ENCODE results near the gene MRPL11. TPM values are rescaled to one million over a fixed set of nuclear protein-coding genes. Genes with fewer than 3 reads are reported as not detected.
A peak's percentile ranks its signal among the peaks of the same experiment; 100 is the strongest.
"Not testable (repeated sequence)": the region's sequence is repeated elsewhere in the genome, so short reads cannot be mapped to it uniquely, and the experiment has no call there.

MRPL11 gene
- total RNA-seq, 1 donor from 2014 or later: 53.8 TPM

GRCh38 chr11:66447012-66447411 lies 8.4 kb upstream of the MRPL11 start:
- DNase-seq: no peak
- Histone ChIP-seq H3K9me3 (replicated peaks) (peaks cover 21% of the 10 kb centered on the region), H3K36me3 (no peaks in the 10 kb centered on the region), H3K27ac (replicated peaks) (no peak overlapping the region), H3K4me1 (no peaks in the 10 kb centered on the region), H3K27me3 (ENCODE audit: low read depth) (no peaks in the 10 kb centered on the region), H3K4me3 (no peak overlapping the region)
- TF ChIP-seq CTCF (IDR thresholded peaks at IDR 0.05; ENCODE audit: borderline replicate concordance): no peak
- intact Hi-C loops (cut with micrococcal nuclease): no loop called here

- peaks cover under 1% of the 10 kb centered on the region for H3K4me1 ChIP-seq
- TF ChIP-seq CTCF (IDR thresholded peaks at IDR 0.05; ENCODE audit: borderline replicate concordance): no peak
- intact Hi-C loops (cut with micrococcal nuclease): no loop called here
- H3K36me3 ChIP-seq: no peaks in the 10 kb centered on the region
- no peak for DNase-seq
- H3K9me3 ChIP-seq (replicated peaks): peaks cover 20% of the 10 kb centered on the region
- H3K4me3 ChIP-seq: no peak overlapping the region
- no peaks in the 10 kb centered on the region for H3K27me3 ChIP-seq (ENCODE audit: low read depth)
- H3K27ac ChIP-seq (replicated peaks): no peak overlapping the region
Measured at GRCh38 chr11:66443602-66444001, 5.0 kb upstream of the MRPL11 start.

GRCh38 chr11:66440940-66441282 lies 2.3 kb upstream of the MRPL11 start:
- H3K27me3 ChIP-seq (ENCODE audit: low read depth); H3K4me3 ChIP-seq; DNase-seq; H3K27ac ChIP-seq (replicated peaks); intact Hi-C loops (cut with micrococcal nuclease): not testable (repeated sequence)
- Histone ChIP-seq H3K36me3 (peaks cover 13% of the 10 kb centered on the region), H3K9me3 (replicated peaks) (peaks cover 20% of the 10 kb centered on the region), H3K4me1 (peaks cover 15% of the 10 kb centered on the region)

- H3K27me3 ChIP-seq (ENCODE audit: low read depth); intact Hi-C loops (cut with micrococcal nuclease): not testable (repeated sequence)
Measured at GRCh38 chr11:66440101-66440939, 1.7 kb upstream of the MRPL11 start.

GRCh38 chr11:66437979-66438503 lies 607 bp downstream of the MRPL11 start:
- Histone ChIP-seq H3K4me1 (peaks cover 15% of the 10 kb centered on the region), H3K36me3 (peaks cover 35% of the 10 kb centered on the region), H3K27ac (replicated peaks) (peak overlapping the region; percentile 90), H3K4me3 (peak overlapping the region; percentile 86), H3K9me3 (replicated peaks) (peaks cover 7% of the 10 kb centered on the region), H3K27me3 (ENCODE audit: low read depth) (no peaks in the 10 kb centered on the region)
- TF ChIP-seq CTCF (IDR thresholded peaks at IDR 0.05; ENCODE audit: borderline replicate concordance): no peak
- intact Hi-C loops (cut with micrococcal nuclease): no loop called here
- DNase-seq: no peak

More at GRCh38 chr11:66440101-66440939, 1.7 kb upstream of the MRPL11 start:
- H3K9me3 ChIP-seq (replicated peaks): peaks cover 20% of the 10 kb centered on the region
- H3K4me3 ChIP-seq; H3K27ac ChIP-seq (replicated peaks); DNase-seq: not testable (repeated sequence)
- H3K36me3 ChIP-seq: peaks cover 19% of the 10 kb centered on the region
- peaks cover 15% of the 10 kb centered on the region for H3K4me1 ChIP-seq

GRCh38 chr11:66432597-66432996 lies 6.1 kb downstream of the MRPL11 start:
- H3K9me3 ChIP-seq (replicated peaks): no peaks in the 10 kb centered on the region
- H3K4me3 ChIP-seq: no peak overlapping the region
- no peaks in the 10 kb centered on the region for H3K27me3 ChIP-seq (ENCODE audit: low read depth)
- TF ChIP-seq CTCF (IDR thresholded peaks at IDR 0.05; ENCODE audit: borderline replicate concordance): no peak
- H3K4me1 ChIP-seq: peaks cover 5% of the 10 kb centered on the region
- H3K27ac ChIP-seq (replicated peaks): no peak overlapping the region
- H3K36me3 ChIP-seq: peaks cover 41% of the 10 kb centered on the region
- DNase-seq: no peak
- intact Hi-C loops (cut with micrococcal nuclease): no loop called here

- DNase-seq; H3K4me3 ChIP-seq; H3K4me1 ChIP-seq; H3K27ac ChIP-seq (replicated peaks); intact Hi-C loops (cut with micrococcal nuclease); H3K9me3 ChIP-seq (replicated peaks); H3K27me3 ChIP-seq (ENCODE audit: low read depth): not testable (repeated sequence)
- peaks cover 38% of the 10 kb centered on the region for H3K36me3 ChIP-seq
Measured at GRCh38 chr11:66431871-66432329, 6.7 kb downstream of the MRPL11 start.

- intact Hi-C loops (cut with micrococcal nuclease); H3K27ac ChIP-seq (replicated peaks); H3K9me3 ChIP-seq (replicated peaks); H3K4me1 ChIP-seq; H3K4me3 ChIP-seq; DNase-seq; H3K27me3 ChIP-seq (ENCODE audit: low read depth): not testable (repeated sequence)
- peaks cover 31% of the 10 kb centered on the region for H3K36me3 ChIP-seq
Measured at GRCh38 chr11:66431287-66431686, 7.4 kb downstream of the MRPL11 start.
